ENCODE measurements around the gene SELENOH. TPM values are rescaled to one million over a fixed set of nuclear protein-coding genes. Genes with fewer than 3 reads are reported as not detected.

SELENOH gene
- total RNA-seq (10 to 100 TPM; 32.1 to 65.3 (median 56.0) TPM), polyA plus RNA-seq (10 to 100 TPM; 62.9 to 96.4 TPM)

- no peak for FAIRE-seq
- H3K36me3 ChIP-seq, result peaks cover 0 to 21% (median 14%) of the 10 kb centered on the region in 3 donors
These were observed at the start of gene SELENOH for GRCh38 chr11:57741132-57742086. Gene SELENOH (plus strand): TSS chr11:57741491. CDS start chr11:57741596, 105 bp downstream.

GRCh38 chr11:57698843-57699365, 42.4 kb upstream of the SELENOH start:
- Histone ChIP-seq H3K9me3 (no peaks in the 10 kb centered on the region), H3K27me3 (no peaks in the 10 kb centered on the region), H3K36me3 (peaks cover 3 to 67% (median 45%) of the 10 kb centered on the region in 3 donors), H3K4me3 (no peak overlapping the region), H3K4me1 (no peaks in the 10 kb centered on the region), H3K27ac (no peak overlapping the region)
- no peak for FAIRE-seq
- no peak for ATAC-seq
- peak in 1 of 6 donors; percentile 55 for DNase-seq
- intact Hi-C loops (cut with DNase I), result no loop called here
- 88 to 91% methylated on average over 18 of the region's 18 CpGs for WGBS, 2 donors
- TF ChIP-seq CTCF (IDR thresholded peaks at IDR 0.05), result no peak

More at GRCh38 chr11:57741132-57742086, at the start of gene SELENOH:
- TF ChIP-seq CTCF (IDR thresholded peaks at IDR 0.05), result no peak
- peaks cover 5 to 10% (median 9%) of the 10 kb centered on the region in 3 donors for H3K4me1 ChIP-seq
- intact Hi-C loops (cut with DNase I), result no loop called here
- DNase-seq, result peak; percentile 89 to 98 (median 96)
- no peaks in the 10 kb centered on the region for H3K27me3 ChIP-seq
- H3K27ac ChIP-seq, result peak within 1 kb of the TSS; percentile 77 to 92 (median 87)
- no peaks in the 10 kb centered on the region for H3K9me3 ChIP-seq
- WGBS, 2 donors, result 0 to 1% methylated on average over 69 to 75 of the region's 75 CpGs
- H3K4me3 ChIP-seq, result peak within 1 kb of the TSS; percentile 76 to 91 (median 88)
- ATAC-seq, result peak; percentile 99

GRCh38 chr11:57699813-57700212, 41.5 kb upstream of the SELENOH start:
- Histone ChIP-seq H3K4me3 (no peak overlapping the region), H3K36me3 (peaks cover 3 to 67% (median 38%) of the 10 kb centered on the region in 3 donors), H3K9me3 (no peaks in the 10 kb centered on the region), H3K4me1 (no peaks in the 10 kb centered on the region), H3K27me3 (no peaks in the 10 kb centered on the region), H3K27ac (no peak overlapping the region)
- no peak for TF ChIP-seq CTCF (IDR thresholded peaks at IDR 0.05)
- DNase-seq (no peak), ATAC-seq (no peak), FAIRE-seq (no peak)
- 86 to 93% methylated on average over 10 of the region's 10 CpGs for WGBS, 2 donors
- intact Hi-C loops (cut with DNase I), result no loop called here

- no peak for DNase-seq
- Histone ChIP-seq H3K36me3 (peaks cover 3 to 63% (median 33%) of the 10 kb centered on the region in 3 donors), H3K9me3 (no peaks in the 10 kb centered on the region), H3K4me3 (no peak overlapping the region), H3K27me3 (no peaks in the 10 kb centered on the region), H3K27ac (no peak overlapping the region), H3K4me1 (no peaks in the 10 kb centered on the region)
- ATAC-seq, result no peak
- 77 to 78% methylated on average over 3 of the region's 3 CpGs for WGBS, 2 donors
- no peak for FAIRE-seq
- no peak for TF ChIP-seq CTCF (IDR thresholded peaks at IDR 0.05)
- intact Hi-C loops (cut with DNase I), result no loop called here
These were observed 40.9 kb upstream of the SELENOH start for GRCh38 chr11:57700425-57700824.
